GM19324 (cell line): ENCODE data around the gene SV2C.

Experiments used
- ATAC-seq: cut with Tn5 transposase; IDR thresholded peaks from one replicate; pipeline ENCODE4 v1.9.1; 2021; ENCODE audit warnings: mild to moderate bottlenecking, moderate library complexity; ENCODE audit not compliant: unreplicated experiment, low FRiP score

SV2C gene

DNA sequence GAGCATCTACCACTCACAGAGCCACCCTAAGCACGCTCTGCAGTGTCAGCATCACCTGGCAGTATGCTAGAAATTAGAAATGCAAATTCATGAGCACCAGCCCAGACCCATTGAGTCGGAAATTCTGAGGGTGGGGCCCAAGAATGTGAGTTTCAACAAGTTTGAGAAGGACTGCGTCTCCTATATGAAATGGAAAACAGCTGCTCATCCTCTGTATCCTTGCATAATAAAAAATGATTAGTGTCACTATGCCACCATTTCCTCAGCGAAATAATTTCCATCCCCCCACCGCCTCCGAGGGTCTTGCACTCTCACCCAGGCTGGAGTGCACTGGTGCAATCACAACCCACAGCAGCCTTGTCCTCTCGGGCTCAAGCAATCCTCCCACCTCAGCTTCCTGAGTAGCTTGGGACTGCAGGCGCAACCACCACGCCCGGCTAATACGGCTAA is 318.6 kb downstream of the SV2C start:
- peak; percentile 30 for ATAC-seq

- peak; percentile 40 for ATAC-seq
Observed at GRCh38 chr5:76402251-76402885, 319.2 kb downstream of the SV2C start.

GRCh38 chr5:76402886-76403765 is 319.9 kb downstream of the SV2C start, which contains the start of gene IQGAP2:
Gene IQGAP2, plus strand, starts transcription at chr5:76403285. Its CDS starts 261 bp downstream, at chr5:76403546.
- ATAC-seq: peak; percentile 77
